HepG2 (cell line): Measurements from ENCODE around the gene TTBK1. TPM values are rescaled to one million over a fixed set of nuclear protein-coding genes. Genes with fewer than 3 reads are reported as not detected.
A peak's percentile ranks its signal among the peaks of the same experiment; 100 is the strongest.

Source experiments
- CHD2 ChIP-seq: IDR thresholded peaks from 2 replicates; pipeline ENCODE4 v1.6.1; 2011; ENCODE audit warnings: low read depth, low read length, improper control_type of control experiment
- FOXA3 ChIP-seq: IDR thresholded peaks from 2 replicates; pipeline ENCODE4 v1.6.1; 2016; ENCODE audit warnings: missing genetic modification reagents, missing compliant biosample characterization
- GATA4 ChIP-seq: sonication (generic); IDR thresholded peaks from 2 replicates; pipeline ENCODE4 v1.6.1; 2016; ENCODE audit warnings: antibody characterized with exemption, low read depth, borderline replicate concordance
- HDAC2 ChIP-seq: sonication (generic); formaldehyde crosslinking; IDR thresholded peaks from 2 replicates; pipeline ENCODE4 v1.4.0; 2020; ENCODE audit warnings: missing genetic modification reagents
- MAF1 ChIP-seq: sonication (generic); formaldehyde crosslinking; IDR thresholded peaks from 2 replicates; pipeline ENCODE4 v1.5.0; 2020; ENCODE audit warnings: missing genetic modification reagents, borderline replicate concordance
- MXD1 ChIP-seq: sonication (generic); formaldehyde crosslinking; IDR thresholded peaks from 2 replicates; pipeline ENCODE4 v1.4.0; 2020; ENCODE audit warnings: mild to moderate bottlenecking, missing genetic modification reagents
- PTBP1 ChIP-seq: fragments of 200-400 bp; formaldehyde crosslinking; IDR thresholded peaks from 2 replicates; pipeline ENCODE4 v1.6.1; 2018; ENCODE audit warnings: low read length, low read depth; ENCODE audit not compliant: poor library complexity, severe bottlenecking
- RFX5 ChIP-seq: IDR thresholded peaks from 2 replicates; pipeline ENCODE4 v1.6.1; 2011; ENCODE audit warnings: low read depth, low read length, improper control_type of control experiment
- SIX1 ChIP-seq: sonication (generic); formaldehyde crosslinking; IDR thresholded peaks from 2 replicates; pipeline ENCODE4 v1.4.0; 2020; ENCODE audit warnings: missing genetic modification reagents, borderline replicate concordance
- SMARCE1 ChIP-seq: fragments of 450-650 bp; IDR thresholded peaks from 2 replicates; pipeline ENCODE4 v1.6.1; 2017; ENCODE audit warnings: borderline replicate concordance
- ZNF274 ChIP-seq: sonication (generic); formaldehyde crosslinking; IDR thresholded peaks from 2 replicates; pipeline ENCODE4 v1.5.1; 2020; ENCODE audit warnings: mild to moderate bottlenecking, missing genetic modification reagents
- ZNF280B ChIP-seq: sonication (generic); formaldehyde crosslinking; IDR thresholded peaks from 2 replicates; pipeline ENCODE4 v1.5.0; 2020; ENCODE audit warnings: missing genetic modification reagents, mild to moderate bottlenecking, borderline replicate concordance
- ZNF501 ChIP-seq: sonication (generic); formaldehyde crosslinking; IDR thresholded peaks from 2 replicates; pipeline ENCODE4 v1.5.1; 2020; ENCODE audit warnings: mild to moderate bottlenecking, moderate library complexity, missing genetic modification reagents
- ZNF577 ChIP-seq: sonication (generic); formaldehyde crosslinking; IDR thresholded peaks from 2 replicates; pipeline ENCODE4 v1.4.0; 2020; ENCODE audit warnings: mild to moderate bottlenecking, low read depth, missing genetic modification reagents, borderline replicate concordance
- ZNF709 ChIP-seq: sonication (generic); formaldehyde crosslinking; IDR thresholded peaks from 2 replicates; pipeline ENCODE4 v1.5.0; 2020; ENCODE audit warnings: mild to moderate bottlenecking, missing genetic modification reagents
- ZNF773 ChIP-seq: sonication (generic); formaldehyde crosslinking; IDR thresholded peaks from 2 replicates; pipeline ENCODE4 v1.4.0; 2020; ENCODE audit warnings: missing genetic modification reagents, borderline replicate concordance
- ZNF777 ChIP-seq: sonication (generic); formaldehyde crosslinking; IDR thresholded peaks from 2 replicates; pipeline ENCODE4 v1.4.0; 2020; ENCODE audit warnings: missing genetic modification reagents
- polyA plus RNA-seq, 8 experiments: library from polyadenylated mRNA; depleted of rRNA in 3 of 8; stranded (reverse) in 7 of 8; unstranded in 1 of 8; fragments of >200 nt; fragmentation: Illumina TruSeq in 4 of 8; extraction: Trizol in 4 of 8; gene quantifications; 2 replicates each; pipeline versions ENCODE4 v1.2.1 to v1.2.3, GENCODE V29; 2011 to 2016; ENCODE audit warnings: low read depth in 4 of 8, missing spikeins in 1 of 8, mixed read lengths in 1 of 8; ENCODE audit not compliant: insufficient read depth in 1 of 8
- total RNA-seq, 5 experiments: library from RNA; depleted of rRNA; stranded (reverse); fragments of >200 nt; fragmentation: Illumina TruSeq; extraction: Trizol; gene quantifications; 2 replicates each; pipeline ENCODE4 v1.2.3, GENCODE V29; 2016; ENCODE audit warnings: low read depth in 1 of 5

TTBK1 gene
- total and polyA plus RNA-seq, 2 of the 13 experiments (the other 11 are each of a cell fraction or from before 2014, with no cell fraction given) = 0.24 to 0.33 TPM

- TF ChIP-seq GATA4 (no peak), PTBP1 (no peak), ZNF577 (no peak), MXD1 (no peak), ZNF501 (CRISPR knock-in tag) (no peak), RFX5 (no peak), ZNF777 (CRISPR knock-in tag) (no peak), CHD2 (no peak), FOXA3 (CRISPR knock-in tag) (0 out of 2 replicates have a peak, but pooled peaks have one; percentile 7), MAF1 (no peak), SMARCE1 (no peak), ZNF773 (CRISPR knock-in tag) (no peak), HDAC2 (CRISPR knock-in tag) (no peak), ZNF280B (CRISPR knock-in tag) (no peak), ZNF274 (CRISPR knock-in tag) (no peak), ZNF709 (CRISPR knock-in tag) (peak; percentile 90; the same call in 1 of the 2 replicates), SIX1 (CRISPR knock-in tag) (no peak)
Observed at GRCh38 chr6:43291708-43292107, 48.4 kb downstream of the TTBK1 start (continued).
